ENCODE data around the gene SHISA8.
"Not testable (repeated sequence)": the region's sequence is repeated elsewhere in the genome, so short reads cannot be mapped to it uniquely, and the experiment has no call there.

SHISA8 gene

GRCh38 chr22:41915035-41915785 is at the start of gene SHISA8:
SHISA8 (minus strand) TSS chr22:41915074; CDS start chr22:41914667, 407 bp downstream.
- DNase-seq, result peak in 3 of 10 donors; percentile 40 to 89 (median 42)
- intact Hi-C loops (cut with DNase I), result no loop called here

GRCh38 chr22:41964112-41964491 is 49.2 kb upstream of the SHISA8 start:
- no peak for DNase-seq
- intact Hi-C loops (cut with DNase I), result no loop called here

- DNase-seq, result peak in 5 of 10 donors; percentile 27 to 89 (median 44)
Measured at GRCh38 chr22:41963453-41964111, 48.7 kb upstream of the SHISA8 start.

GRCh38 chr22:41957941-41958556 is 43.2 kb upstream of the SHISA8 start:
- no peak for DNase-seq
- intact Hi-C loops (cut with DNase I), result no loop called here

More at GRCh38 chr22:41963453-41964111, 48.7 kb upstream of the SHISA8 start:
- intact Hi-C loops (cut with DNase I), result no loop called here

- no peak for DNase-seq
- intact Hi-C loops (cut with DNase I), result no loop called here
Measured at GRCh38 chr22:41952713-41953112, 37.8 kb upstream of the SHISA8 start.

GRCh38 chr22:41951898-41952474 is 37.1 kb upstream of the SHISA8 start, which contains the start of gene SMIM45:
SMIM45 (plus strand) TSS chr22:41952150.
- intact Hi-C loops (cut with DNase I), result no loop called here
- peak; percentile 76 to 98 (median 92) for DNase-seq

- intact Hi-C loops (cut with DNase I), result no loop called here
- DNase-seq, result no peak
Measured at GRCh38 chr22:41949297-41949965, 34.6 kb upstream of the SHISA8 start.

- DNase-seq; intact Hi-C loops (cut with DNase I): not testable (repeated sequence)
Measured at GRCh38 chr22:41948928-41949296, 34.0 kb upstream of the SHISA8 start.

- intact Hi-C loops (cut with DNase I), result no loop called here
- DNase-seq, result no peak
Measured at GRCh38 chr22:41948142-41948541, 33.3 kb upstream of the SHISA8 start.

- DNase-seq, result no peak
- intact Hi-C loops (cut with DNase I), result no loop called here
Measured at GRCh38 chr22:41947424-41948080, 32.7 kb upstream of the SHISA8 start.

- intact Hi-C loops (cut with DNase I), result no loop called here
- DNase-seq, result peak; percentile 86 to 99 (median 93)
Measured at GRCh38 chr22:41946629-41947423, 32.0 kb upstream of the SHISA8 start, which contains the start of gene CENPM. CENPM (minus strand) TSS chr22:41947152; CDS start chr22:41947076, 76 bp downstream.

- intact Hi-C loops (cut with DNase I), result no loop called here
- no peak for DNase-seq
Measured at GRCh38 chr22:41943661-41944209, 28.9 kb upstream of the SHISA8 start.

GRCh38 chr22:41940832-41941765 is 26.2 kb upstream of the SHISA8 start:
- peak; percentile 79 to 98 (median 90) for DNase-seq

GRCh38 chr22:41939981-41940831 is 25.3 kb upstream of the SHISA8 start:
- DNase-seq, result peak in 2 of 10 donors; percentile 47 to 89
- intact Hi-C loops (cut with DNase I), result loop anchor here (2.0 kb wide), 1 partner anchor 243 kb away; no protein-coding TSS in a partner anchor

More at GRCh38 chr22:41940832-41941765, 26.2 kb upstream of the SHISA8 start:
- intact Hi-C loops (cut with DNase I), result loop anchor here (1.0 to 2.0 kb wide), 3 partner anchors 119 to 244 kb away; no protein-coding TSS in a partner anchor

- intact Hi-C loops (cut with DNase I), result no loop called here
- DNase-seq, result no peak
Measured at GRCh38 chr22:41936894-41937169, 22.0 kb upstream of the SHISA8 start.

- no peak for DNase-seq
- intact Hi-C loops (cut with DNase I), result no loop called here
Measured at GRCh38 chr22:41935509-41935908, 20.6 kb upstream of the SHISA8 start.

- intact Hi-C loops (cut with DNase I), result no loop called here
- peak in 1 of 10 donors; percentile 80 for DNase-seq
Measured at GRCh38 chr22:41935015-41935351, 20.1 kb upstream of the SHISA8 start.
